OCI-LY3 (cell line): Measurements from ENCODE around the gene IL21.

Experiments used
- EZH2phosphoT487 ChIP-seq: fragments of 200-600 bp; shearing (Covaris generic); IDR thresholded peaks from 2 replicates; pipeline ENCODE4 v1.6.1; 2018; ENCODE audit warnings: antibody characterized with exemption, mixed run types, low read depth
- TF ChIP-seq, protein P1 (sequence below): fragments of 200-600, 300-600 bp; sonication (generic); IDR thresholded peaks from 2 replicates; pipeline ENCODE4 v1.5.1; 2014; ENCODE audit warnings: antibody characterized with exemption, low read length, low read depth

DNA sequence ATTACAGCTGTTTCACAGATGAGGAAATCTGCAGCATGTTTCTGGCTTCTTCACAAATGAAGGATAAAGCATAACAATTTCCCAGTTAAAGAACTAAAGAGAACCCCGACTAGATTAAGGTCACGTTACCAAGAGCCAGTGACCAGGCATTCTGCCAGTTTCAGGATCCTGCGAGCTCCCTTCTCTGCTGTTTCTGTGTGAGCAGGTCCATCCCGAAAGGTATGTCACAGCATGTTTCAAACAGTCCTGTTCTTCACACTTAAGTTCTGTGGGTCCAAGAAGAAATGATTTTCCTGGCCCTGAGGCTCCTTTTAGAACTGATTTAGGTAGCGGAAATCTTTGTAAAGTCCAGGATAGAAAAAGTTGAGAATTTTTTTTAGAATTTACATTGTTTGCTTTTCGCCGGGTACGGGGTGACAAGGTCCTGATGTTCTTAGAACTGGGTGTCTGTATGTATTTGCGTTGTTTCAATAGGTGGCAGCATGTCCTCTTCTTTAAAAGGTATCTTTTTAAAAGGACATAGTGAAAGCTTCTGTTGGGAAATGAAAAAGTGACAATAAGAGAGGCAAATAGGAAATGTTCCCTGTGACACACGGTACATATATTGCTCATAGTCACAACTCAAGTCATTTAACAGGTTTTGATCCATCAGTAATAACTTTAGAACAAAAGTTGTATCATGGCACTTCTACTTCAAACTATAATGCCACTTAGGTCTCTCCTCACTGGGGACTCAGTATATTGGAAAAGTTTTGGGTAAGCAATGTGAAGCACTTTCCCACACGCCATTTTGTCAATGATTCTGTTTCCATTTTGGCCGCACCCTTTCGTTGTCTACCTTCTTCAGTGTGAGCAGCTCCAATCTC lies 18.4 kb downstream of the IL21 start:
- TF ChIP-seq, protein P1, sequence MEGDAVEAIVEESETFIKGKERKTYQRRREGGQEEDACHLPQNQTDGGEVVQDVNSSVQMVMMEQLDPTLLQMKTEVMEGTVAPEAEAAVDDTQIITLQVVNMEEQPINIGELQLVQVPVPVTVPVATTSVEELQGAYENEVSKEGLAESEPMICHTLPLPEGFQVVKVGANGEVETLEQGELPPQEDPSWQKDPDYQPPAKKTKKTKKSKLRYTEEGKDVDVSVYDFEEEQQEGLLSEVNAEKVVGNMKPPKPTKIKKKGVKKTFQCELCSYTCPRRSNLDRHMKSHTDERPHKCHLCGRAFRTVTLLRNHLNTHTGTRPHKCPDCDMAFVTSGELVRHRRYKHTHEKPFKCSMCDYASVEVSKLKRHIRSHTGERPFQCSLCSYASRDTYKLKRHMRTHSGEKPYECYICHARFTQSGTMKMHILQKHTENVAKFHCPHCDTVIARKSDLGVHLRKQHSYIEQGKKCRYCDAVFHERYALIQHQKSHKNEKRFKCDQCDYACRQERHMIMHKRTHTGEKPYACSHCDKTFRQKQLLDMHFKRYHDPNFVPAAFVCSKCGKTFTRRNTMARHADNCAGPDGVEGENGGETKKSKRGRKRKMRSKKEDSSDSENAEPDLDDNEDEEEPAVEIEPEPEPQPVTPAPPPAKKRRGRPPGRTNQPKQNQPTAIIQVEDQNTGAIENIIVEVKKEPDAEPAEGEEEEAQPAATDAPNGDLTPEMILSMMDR: peak; percentile 84
- no peak for TF ChIP-seq EZH2phosphoT487
